Activated CD4-positive, alpha-beta T cell treated with anti-CD3 and anti-CD28 coated beads, Interleukin-10, Interleukin-2, amounts not matched to agents 100 ng/mL and 50 ng/mL, durations not matched to agents 16 hours and 8 hours (primary cell): ENCODE results near the gene SCRN1.

Experiments
- DNase-seq: peaks from one replicate; pipeline ENCODE4 v3.0.0-alpha.2; 2020

Gene SCRN1

GRCh38 chr7:29886827-29887226 lies 102.8 kb downstream of the SCRN1 start:
- DNase-seq = no peak

- no peak for DNase-seq
Measured at GRCh38 chr7:29885626-29886025, 104.0 kb downstream of the SCRN1 start.

GRCh38 chr7:29884399-29885272 lies 105.0 kb downstream of the SCRN1 start:
- no peak for DNase-seq

- DNase-seq = no peak
Measured at GRCh38 chr7:29883462-29884398, 105.9 kb downstream of the SCRN1 start.

GRCh38 chr7:29882481-29882880 lies 107.1 kb downstream of the SCRN1 start:
- DNase-seq = no peak

GRCh38 chr7:29881724-29882123 lies 107.9 kb downstream of the SCRN1 start:
- no peak for DNase-seq

GRCh38 chr7:29879609-29880008 lies 110.0 kb downstream of the SCRN1 start:
- no peak for DNase-seq

- no peak for DNase-seq
Measured at GRCh38 chr7:29878081-29878688, 111.4 kb downstream of the SCRN1 start.

GRCh38 chr7:29877196-29877595 lies 112.4 kb downstream of the SCRN1 start:
- DNase-seq = no peak

GRCh38 chr7:29875741-29876140 lies 113.9 kb downstream of the SCRN1 start:
- no peak for DNase-seq

GRCh38 chr7:29873644-29874294 lies 115.8 kb downstream of the SCRN1 start:
- DNase-seq = no peak

GRCh38 chr7:29871787-29872398 lies 117.7 kb downstream of the SCRN1 start:
- no peak for DNase-seq
